NCI-H128 (cell line): ENCODE measurements around the gene ABCA2.
"Not testable (repeated sequence)": the region's sequence is repeated elsewhere in the genome, so short reads cannot be mapped to it uniquely, and the experiment has no call there.

Source experiments
- DNase-seq: peaks from one replicate; lab custom pipeline; 2025; ENCODE audit not compliant: unreplicated experiment; lab: John Stamatoyannopoulos, UW

The ABCA2 gene

GRCh38 chr9:137016436-137016835, 11.6 kb downstream of the ABCA2 start:
- DNase-seq, result no peak

GRCh38 chr9:137015976-137016375, 12.1 kb downstream of the ABCA2 start:
- DNase-seq, result no peak

DNA sequence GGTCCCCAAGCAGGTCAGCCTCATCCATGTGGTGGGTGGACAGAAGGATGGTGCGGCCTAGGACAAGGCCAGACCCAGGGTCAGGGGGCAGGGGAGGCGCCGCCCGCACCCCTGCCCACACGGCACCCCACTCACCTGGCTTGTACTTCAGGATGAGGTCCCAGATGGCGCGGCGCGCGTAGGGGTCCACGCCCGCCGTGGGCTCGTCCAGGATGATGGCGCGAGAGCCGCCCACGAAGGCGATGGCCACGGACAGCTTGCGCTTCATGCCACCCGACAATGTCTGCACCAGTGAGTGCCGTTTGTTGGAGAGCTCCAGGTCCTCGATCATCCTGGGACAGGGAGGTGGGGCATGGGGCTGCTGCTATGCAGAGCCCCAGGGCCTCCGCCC, 12.5 kb downstream of the ABCA2 start:
- no peak for DNase-seq

DNA sequence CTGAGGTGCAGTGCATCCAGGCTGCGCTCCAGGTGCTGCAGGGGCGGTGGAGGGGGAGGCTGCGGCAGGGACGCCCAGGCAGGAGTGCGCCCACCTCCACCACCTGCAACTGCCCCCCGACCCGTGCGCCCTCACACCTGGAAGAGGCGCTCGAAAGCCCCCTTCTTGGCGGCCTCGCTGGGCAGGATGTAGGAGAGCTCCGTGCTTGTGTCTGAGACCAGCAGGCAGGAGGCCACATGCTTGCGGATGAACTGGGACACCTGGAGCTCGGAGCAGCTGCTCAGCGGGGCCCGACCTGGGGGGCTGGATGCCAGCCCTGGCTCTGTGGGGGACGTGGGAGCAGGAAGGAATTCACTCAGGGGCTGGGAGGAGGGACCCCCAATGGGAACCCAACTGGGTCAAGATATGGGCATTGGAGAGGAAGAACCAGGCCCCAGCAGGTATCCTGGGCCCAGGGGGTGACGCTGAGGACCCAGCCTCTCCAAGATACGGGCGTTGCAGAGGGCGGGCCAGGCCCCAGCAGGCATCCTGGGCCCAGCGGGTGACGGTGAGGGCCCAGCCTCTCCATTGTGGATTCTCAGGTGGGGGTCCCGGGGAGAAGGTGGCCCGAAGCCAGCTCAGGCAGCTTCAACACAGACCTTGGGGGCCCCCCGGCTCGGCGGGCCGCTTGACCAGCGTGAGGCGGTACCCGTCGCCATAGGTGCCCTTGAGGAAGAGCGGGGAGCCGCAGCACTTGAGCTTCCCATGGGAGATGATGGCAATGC, 13.1 kb downstream of the ABCA2 start:
- DNase-seq, result no peak

DNA sequence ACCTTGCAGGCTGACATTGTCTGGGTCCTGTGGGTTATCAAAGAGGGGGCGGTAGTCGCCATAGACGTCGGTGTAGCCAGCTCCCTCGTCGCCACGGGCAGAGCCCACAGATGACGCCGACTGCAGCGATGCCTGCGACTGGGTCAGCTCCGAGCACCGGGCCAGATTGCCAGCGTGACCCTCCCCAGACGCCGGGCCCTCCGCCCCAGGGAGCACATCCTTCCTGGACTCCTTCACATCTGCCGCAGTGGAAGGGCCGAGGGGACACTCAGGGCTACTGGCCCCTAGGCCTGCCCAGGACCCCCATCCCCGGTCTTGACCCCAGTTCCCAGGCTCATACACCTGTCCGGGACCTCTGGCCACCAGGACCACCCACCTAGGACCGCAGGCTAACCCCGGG, 13.9 kb downstream of the ABCA2 start:
- DNase-seq, result no peak

GRCh38 chr9:137013571-137013940, 14.5 kb downstream of the ABCA2 start:
- no peak for DNase-seq

DNA sequence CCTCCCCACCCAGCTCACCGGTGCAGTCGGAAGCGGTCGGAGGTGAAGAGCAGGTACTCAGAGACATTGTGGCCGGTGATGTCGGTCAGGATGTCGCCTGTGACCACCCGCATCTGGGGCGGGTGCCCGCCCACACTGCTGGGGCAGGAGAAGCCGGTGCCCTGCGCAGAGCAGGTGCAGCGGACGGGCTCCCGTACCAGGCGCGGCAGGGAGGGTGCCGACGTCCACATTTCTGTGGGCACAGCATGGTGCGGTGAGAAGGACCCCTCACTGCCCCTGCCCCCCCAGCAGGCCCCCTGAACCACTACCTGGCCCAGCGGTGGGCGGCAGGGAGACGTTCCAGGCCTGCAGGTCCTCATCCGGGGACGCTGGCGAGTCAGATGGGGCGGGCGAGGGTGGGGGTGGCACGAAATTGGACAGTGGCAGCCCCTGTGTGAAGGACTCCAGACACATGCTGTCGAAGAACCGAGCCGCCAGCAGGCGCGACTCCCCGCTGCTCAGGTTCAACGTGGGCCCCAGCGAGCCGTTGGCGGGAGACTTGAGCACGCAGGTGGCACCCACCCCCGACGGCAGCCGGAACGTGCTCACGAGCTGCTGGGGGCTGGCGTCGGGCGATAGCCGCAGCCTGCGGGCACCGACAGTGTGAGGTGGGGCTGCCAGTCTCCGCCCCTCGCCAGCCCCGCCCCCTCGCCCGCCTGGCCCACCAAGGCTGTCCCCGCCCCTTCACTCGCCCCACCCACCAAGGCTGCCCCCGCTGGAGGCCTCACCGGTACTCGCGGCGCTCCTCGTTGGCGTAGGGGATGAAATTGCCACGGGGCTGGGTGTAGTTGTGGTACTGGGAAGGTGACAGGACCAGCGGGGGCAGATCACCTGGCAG, 15.1 kb downstream of the ABCA2 start:
- no peak for DNase-seq

DNA sequence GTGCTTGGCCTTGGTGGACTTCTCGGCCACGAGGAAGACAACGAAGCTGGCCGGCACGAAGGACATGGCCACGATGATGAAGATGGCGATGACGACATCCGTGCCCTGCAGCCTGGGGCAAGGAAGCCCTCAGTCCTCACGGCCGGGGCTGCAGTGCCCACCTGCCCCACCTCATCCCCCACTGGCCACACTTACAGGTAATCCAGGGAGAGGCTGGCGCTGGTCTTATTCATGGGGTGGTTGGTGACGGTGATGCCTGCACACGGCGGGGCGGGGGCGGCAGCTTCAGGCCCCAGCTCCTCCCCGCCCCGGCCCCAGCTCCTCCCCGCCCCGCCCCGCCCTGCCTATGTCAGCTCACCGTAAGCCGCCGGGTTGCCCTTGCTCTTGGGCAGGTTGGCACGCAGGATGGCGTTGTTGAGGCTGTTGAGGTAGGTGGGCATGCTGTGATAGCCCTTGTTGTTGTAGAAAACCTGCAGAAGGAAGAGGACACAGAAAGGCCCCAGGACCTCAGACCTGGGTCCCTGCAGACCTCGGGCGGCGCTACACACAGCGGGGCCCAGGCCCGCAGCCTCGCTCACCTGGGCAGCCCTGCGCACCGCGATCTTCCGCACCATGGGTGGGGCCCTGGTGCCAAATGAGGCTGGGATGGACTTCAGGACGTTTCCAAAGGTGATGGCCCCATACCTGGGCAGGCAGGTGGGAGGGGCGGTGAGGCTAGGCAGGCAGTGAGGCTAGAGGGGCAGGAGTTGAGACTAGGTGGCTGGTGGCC, 15.9 kb downstream of the ABCA2 start:
- no peak for DNase-seq

- DNase-seq, result no peak
Measured at GRCh38 chr9:137011156-137011555, 16.9 kb downstream of the ABCA2 start.

DNA sequence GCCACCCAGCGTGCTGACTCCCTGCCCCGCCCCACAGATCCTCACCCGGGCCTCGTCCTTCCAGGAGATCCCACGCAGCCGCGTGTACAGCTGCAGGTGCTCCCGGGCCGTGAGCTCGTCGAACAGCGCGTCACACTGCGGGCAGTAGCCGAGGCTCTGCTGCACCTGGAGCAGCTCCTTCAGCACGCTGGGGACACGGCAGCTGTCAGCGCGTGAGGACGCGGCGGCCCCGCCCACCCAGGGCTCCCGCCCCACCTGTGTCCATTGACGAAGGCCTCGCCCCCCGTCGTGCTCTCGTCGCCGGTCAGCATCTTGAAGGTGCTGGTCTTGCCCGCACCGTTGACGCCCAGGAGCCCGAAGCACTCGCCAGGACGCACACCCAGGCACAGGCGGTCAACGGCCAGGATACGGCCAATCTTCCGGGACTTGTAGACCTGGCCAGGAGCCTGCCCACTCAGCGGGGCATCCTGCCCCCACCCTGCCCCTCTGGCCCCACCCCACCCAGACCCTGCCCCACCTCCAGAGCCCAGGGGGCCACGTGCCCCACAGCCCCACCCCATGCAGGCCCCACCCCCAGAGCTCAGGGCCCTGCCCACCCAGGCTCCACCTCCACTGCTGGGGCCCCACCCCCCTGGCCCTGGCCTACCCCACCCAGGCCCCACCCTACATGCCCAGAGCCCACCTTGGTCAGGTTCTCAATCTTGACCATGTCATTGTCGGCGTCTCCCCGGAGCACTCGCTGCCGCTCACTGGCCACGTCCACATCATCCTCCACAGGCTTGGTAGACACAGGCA, 17.9 kb downstream of the ABCA2 start:
- DNase-seq, result no peak

DNA sequence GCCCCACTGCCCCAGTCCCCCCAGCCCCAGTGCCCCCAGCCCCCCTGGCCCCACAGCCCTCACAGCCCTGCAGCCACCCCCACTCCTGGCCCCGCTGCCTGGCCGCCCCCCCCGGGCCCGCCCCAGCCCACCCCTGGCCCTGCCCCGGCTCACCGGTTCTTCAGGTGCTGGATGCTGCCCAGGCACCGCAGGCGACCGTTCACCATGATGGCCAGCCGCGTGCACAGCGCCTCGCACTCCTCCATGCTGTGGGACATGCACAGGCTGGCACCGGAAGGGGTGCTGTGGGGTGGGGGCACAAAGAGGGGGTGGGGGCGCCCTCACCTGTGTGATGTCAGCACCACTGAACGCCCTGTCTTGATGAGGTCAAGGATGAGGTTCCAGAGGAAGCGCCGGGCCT, 18.8 kb downstream of the ABCA2 start:
- DNase-seq, result no peak

- DNase-seq, result no peak
Measured at GRCh38 chr9:137008312-137008711, 19.7 kb downstream of the ABCA2 start.

GRCh38 chr9:137007816-137008270, 20.2 kb downstream of the ABCA2 start:
- DNase-seq, result no peak

- DNase-seq, result no peak
Measured at GRCh38 chr9:137007108-137007815, 20.8 kb downstream of the ABCA2 start.

GRCh38 chr9:137006116-137007003, 21.7 kb downstream of the ABCA2 start:
- no peak for DNase-seq

GRCh38 chr9:137004285-137004684, 23.8 kb downstream of the ABCA2 start:
- DNase-seq, result not testable (repeated sequence)

DNA sequence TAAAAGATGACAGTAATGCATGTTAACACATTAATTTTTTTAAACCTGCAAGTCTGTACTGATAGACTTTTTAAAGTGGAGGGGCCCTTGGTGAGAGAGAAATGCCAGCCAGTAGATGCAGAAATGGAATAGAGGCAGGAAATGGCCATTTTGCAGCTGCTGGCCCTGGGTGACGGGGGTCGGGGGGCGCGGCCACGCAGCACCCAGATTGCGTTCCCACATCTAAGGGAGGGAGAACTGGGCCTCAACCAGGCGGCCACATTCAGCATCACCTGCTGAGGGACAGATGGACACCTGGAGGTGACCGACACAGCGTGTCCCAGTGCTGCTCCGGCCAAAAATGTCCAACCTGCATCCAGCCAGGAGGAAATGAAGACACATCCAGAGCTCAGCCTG, 25.4 kb downstream of the ABCA2 start:
- DNase-seq, result no peak

DNA sequence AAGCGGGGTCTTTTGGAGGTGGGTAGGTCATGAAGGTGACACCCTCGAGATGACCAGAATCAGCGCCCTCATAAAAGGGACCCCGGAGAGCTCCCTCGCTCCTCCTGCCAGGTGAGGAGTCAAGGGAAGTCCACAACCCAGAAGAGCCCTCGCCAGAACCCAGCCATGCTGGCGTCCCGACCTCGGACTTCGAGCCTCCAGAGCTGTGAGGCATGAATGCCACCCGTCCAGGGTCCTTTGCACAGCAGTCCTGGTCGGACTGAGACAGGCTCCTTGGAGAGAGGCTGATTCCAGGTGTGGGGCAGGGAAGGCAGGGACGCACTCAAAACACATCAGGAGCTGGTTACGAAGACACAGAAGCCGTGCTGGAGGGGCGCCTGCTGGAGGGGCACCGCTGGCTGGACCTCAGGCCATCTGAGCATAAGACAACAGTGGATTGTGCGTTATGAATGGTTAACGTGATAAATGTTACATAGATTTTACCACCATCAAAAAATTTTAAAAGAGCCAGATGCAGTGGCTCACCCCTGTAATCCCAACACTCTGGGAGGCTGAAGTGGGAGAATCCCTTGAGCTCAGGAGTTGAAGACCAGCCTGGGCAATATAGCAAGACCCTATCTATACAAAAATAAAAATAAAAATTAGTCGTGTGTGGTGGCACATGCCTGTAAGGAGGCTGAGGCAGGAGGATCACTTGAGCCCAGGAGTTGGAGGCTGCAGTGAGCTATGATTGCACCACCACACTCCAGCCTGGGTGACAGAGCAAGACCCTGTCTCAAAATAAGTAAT, 26.0 kb downstream of the ABCA2 start:
- no peak for DNase-seq
